ENCODE data around the gene SPATA6L.

SPATA6L gene

GRCh38 chr9:4572184-4572826 is 94.0 kb downstream of the SPATA6L start:
- Histone ChIP-seq H3K4me1 (no peaks in the 10 kb centered on the region), H3K36me3 (peaks cover 9 to 35% (median 24%) of the 10 kb centered on the region in 3 donors), H3K9me3 (no peaks in the 10 kb centered on the region), H3K27me3 (no peaks in the 10 kb centered on the region), H3K27ac (no peak overlapping the region), H3K4me3 (no peak overlapping the region)
- no peak for DNase-seq
- no peak for TF ChIP-seq CTCF (IDR thresholded peaks at IDR 0.05)
- intact Hi-C loops (cut with DNase I; ENCODE audit: low total_unique reads), result no loop called here

- Histone ChIP-seq H3K27me3 (no peaks in the 10 kb centered on the region), H3K27ac (no peak overlapping the region), H3K4me1 (no peaks in the 10 kb centered on the region), H3K9me3 (no peaks in the 10 kb centered on the region), H3K4me3 (no peak overlapping the region), H3K36me3 (peaks cover 7 to 24% (median 24%) of the 10 kb centered on the region in 3 donors)
- DNase-seq, result no peak
- no peak for TF ChIP-seq CTCF (IDR thresholded peaks at IDR 0.05)
- intact Hi-C loops (cut with DNase I; ENCODE audit: low total_unique reads), result no loop called here
These were observed 97.2 kb downstream of the SPATA6L start for GRCh38 chr9:4569101-4569500.

- no peak overlapping the region for H3K27ac ChIP-seq
- no peaks in the 10 kb centered on the region for H3K27me3 ChIP-seq
- no peaks in the 10 kb centered on the region for H3K9me3 ChIP-seq
- H3K4me3 ChIP-seq, result no peak overlapping the region
- DNase-seq, result no peak
- peaks cover 7 to 20% (median 18%) of the 10 kb centered on the region in 3 donors for H3K36me3 ChIP-seq
- no peak for TF ChIP-seq CTCF (IDR thresholded peaks at IDR 0.05)
- intact Hi-C loops (cut with DNase I; ENCODE audit: low total_unique reads), result no loop called here
- no peaks in the 10 kb centered on the region for H3K4me1 ChIP-seq
These were observed 98.7 kb downstream of the SPATA6L start for GRCh38 chr9:4567601-4568000.

- intact Hi-C loops (cut with DNase I; ENCODE audit: low total_unique reads), result no loop called here
- DNase-seq, result no peak
- no peaks in the 10 kb centered on the region for H3K4me1 ChIP-seq
- H3K36me3 ChIP-seq, result peaks cover 7 to 19% (median 18%) of the 10 kb centered on the region in 3 donors
- no peak for TF ChIP-seq CTCF (IDR thresholded peaks at IDR 0.05)
- no peaks in the 10 kb centered on the region for H3K27me3 ChIP-seq
- H3K4me3 ChIP-seq, result no peak overlapping the region
- H3K9me3 ChIP-seq, result no peaks in the 10 kb centered on the region
- no peak overlapping the region for H3K27ac ChIP-seq
These were observed 99.5 kb downstream of the SPATA6L start for GRCh38 chr9:4566806-4567205.

GRCh38 chr9:4563105-4563504 is 103.2 kb downstream of the SPATA6L start:
- intact Hi-C loops (cut with DNase I; ENCODE audit: low total_unique reads), result no loop called here
- Histone ChIP-seq H3K36me3 (peaks cover 7 to 17% (median 14%) of the 10 kb centered on the region in 3 donors), H3K4me3 (no peak overlapping the region), H3K27ac (no peak overlapping the region), H3K9me3 (no peaks in the 10 kb centered on the region), H3K4me1 (peaks cover 0 to 5% (median 2%) of the 10 kb centered on the region in 4 donors), H3K27me3 (no peaks in the 10 kb centered on the region)
- TF ChIP-seq CTCF (IDR thresholded peaks at IDR 0.05), result no peak
- DNase-seq, result no peak
